Mesothelial cell of epicardium (in vitro differentiated cells): Measurements from ENCODE around the gene NMU. TPM values are rescaled to one million over a fixed set of nuclear protein-coding genes. Genes with fewer than 3 reads are reported as not detected.
"Not testable (repeated sequence)": the region's sequence is repeated elsewhere in the genome, so short reads cannot be mapped to it uniquely, and the experiment has no call there.

Experiments
- DNase-seq, 2 experiments: peaks; one replicate each; pipeline ENCODE4 v3.0.0; 2021; ENCODE audit warnings: low spot score in 2 of 2; ENCODE audit not compliant: unreplicated experiment in 2 of 2
- H3K27ac Mint-ChIP-seq: 2 replicates; pipeline ENCODE4 v1.8.0; 2021; ENCODE audit warnings: mixed read lengths
- H3K27me3 Mint-ChIP-seq: 2 replicates; pipeline ENCODE4 v1.8.0; 2021; ENCODE audit warnings: low read depth, mixed read lengths
- H3K36me3 Mint-ChIP-seq: 2 replicates; pipeline ENCODE4 v1.8.0; 2021; ENCODE audit warnings: mixed read lengths
- H3K4me1 Mint-ChIP-seq: 2 replicates; pipeline ENCODE4 v1.8.0; 2021; ENCODE audit warnings: mixed read lengths
- H3K4me3 Mint-ChIP-seq: 2 replicates; pipeline ENCODE4 v1.8.0; 2021; ENCODE audit warnings: mild to moderate bottlenecking, moderate library complexity, mixed read lengths
- H3K9me3 Mint-ChIP-seq: 2 replicates; pipeline ENCODE4 v1.8.0; 2021; ENCODE audit warnings: mixed read lengths
- CTCF ChIP-seq: fragments of 200-600 bp; sonication (generic); IDR thresholded peaks from one replicate; pipeline ENCODE4 v1.5.0; 2021; ENCODE audit warnings: antibody characterized with exemption; ENCODE audit not compliant: unreplicated experiment
- total RNA-seq: library from RNA; stranded (reverse); gene quantifications from 3 replicates; pipeline ENCODE4 v1.2.1, GENCODE V29; 2021

Gene NMU
- total RNA-seq, 1 donor from 2014 or later: 2.2 TPM

GRCh38 chr4:55554453-55555030 is 81.6 kb downstream of the NMU start:
- H3K27me3 Mint-ChIP-seq: peaks cover 2% of the 10 kb centered on the region
- DNase-seq: no peak
- H3K36me3 Mint-ChIP-seq: no peaks in the 10 kb centered on the region
- H3K27ac Mint-ChIP-seq: no peak overlapping the region
- H3K9me3 Mint-ChIP-seq: peaks cover 3% of the 10 kb centered on the region
- H3K4me3 Mint-ChIP-seq: no peak overlapping the region
- H3K4me1 Mint-ChIP-seq: no peaks in the 10 kb centered on the region
- TF ChIP-seq CTCF: peak; percentile 47

- H3K4me3 Mint-ChIP-seq: no peak overlapping the region
- peaks cover 2% of the 10 kb centered on the region for H3K27me3 Mint-ChIP-seq
- no peak for TF ChIP-seq CTCF
- H3K36me3 Mint-ChIP-seq: no peaks in the 10 kb centered on the region
- no peak overlapping the region for H3K27ac Mint-ChIP-seq
- H3K4me1 Mint-ChIP-seq: peaks cover 1% of the 10 kb centered on the region
- no peak for DNase-seq
- peaks cover 3% of the 10 kb centered on the region for H3K9me3 Mint-ChIP-seq
These were observed 82.5 kb downstream of the NMU start for GRCh38 chr4:55553441-55554201.

GRCh38 chr4:55551964-55552363 is 84.1 kb downstream of the NMU start:
- not testable (repeated sequence) for H3K4me3 Mint-ChIP-seq, DNase-seq, H3K27ac Mint-ChIP-seq, H3K9me3 Mint-ChIP-seq, H3K27me3 Mint-ChIP-seq, H3K36me3 Mint-ChIP-seq
- H3K4me1 Mint-ChIP-seq: peaks cover 14% of the 10 kb centered on the region

- no peak for TF ChIP-seq CTCF
- Mint-ChIP-seq H3K36me3 (no peaks in the 10 kb centered on the region), H3K27ac (no peak overlapping the region), H3K27me3 (no peaks in the 10 kb centered on the region), H3K4me3 (no peak overlapping the region), H3K9me3 (no peaks in the 10 kb centered on the region), H3K4me1 (peaks cover 14% of the 10 kb centered on the region)
- DNase-seq: no peak
These were observed 86.2 kb downstream of the NMU start for GRCh38 chr4:55549888-55550287.

GRCh38 chr4:55547918-55548317 is 88.2 kb downstream of the NMU start:
- Mint-ChIP-seq H3K4me3 (peak overlapping the region; percentile 89), H3K27ac (peak overlapping the region; percentile 96)

More at GRCh38 chr4:55547918-55548317, 88.2 kb downstream of the NMU start:
- Mint-ChIP-seq H3K4me1 (peaks cover 30% of the 10 kb centered on the region), H3K9me3 (no peaks in the 10 kb centered on the region), H3K36me3 (no peaks in the 10 kb centered on the region), H3K27me3 (no peaks in the 10 kb centered on the region)
- DNase-seq: no peak
- TF ChIP-seq CTCF: no peak
